Psoas muscle (tissue), 8 donors: ENCODE data around the gene SNX10. TPM values are rescaled to one million over a fixed set of nuclear protein-coding genes. Genes with fewer than 3 reads are reported as not detected.

Experiments
- ATAC-seq, 4 donors: fragments of 200-7000 bp; cut with Tn5 transposase; one replicate each; pipeline ENCODE4 v1.9.1; 2020; ENCODE audit warnings: moderate library complexity in 3 of 4, mild to moderate bottlenecking in 2 of 4
- DNase-seq, 2 donors: peaks; one replicate each; pipeline ENCODE4 v3.0.0-alpha.2; 2020
- H3K27ac ChIP-seq: fragments of 200-600 bp; one replicate; pipeline ENCODE4 v1.8.0; 2022
- H3K27me3 ChIP-seq, 3 donors: fragments of 200-600 bp in 1 of 3; one replicate each; pipeline versions ENCODE4 v1.6.1 to v1.8.0; 2013 to 2022; ENCODE audit warnings: low read length in 2 of 3, mild to moderate bottlenecking in 2 of 3, moderate library complexity in 1 of 3; ENCODE audit not compliant: insufficient read depth in 3 of 3
- H3K36me3 ChIP-seq, 2 donors: fragments of 200-600 bp in 1 of 2; one replicate each; pipeline versions ENCODE4 v1.6.1 to v1.8.0; 2013 to 2022; ENCODE audit warnings: low read depth in 1 of 2, mild to moderate bottlenecking in 1 of 2, moderate library complexity in 1 of 2; ENCODE audit not compliant: insufficient read depth in 1 of 2
- H3K4me1 ChIP-seq: fragments of 200-600 bp; one replicate; pipeline ENCODE4 v1.8.0; 2022
- H3K4me3 ChIP-seq: fragments of 200-600 bp; one replicate; pipeline ENCODE4 v1.8.0; 2022; ENCODE audit warnings: mild to moderate bottlenecking
- H3K9me3 ChIP-seq: fragments of 200-600 bp; one replicate; pipeline ENCODE4 v1.8.0; 2022
- CTCF ChIP-seq: fragments of 200-600 bp; IDR thresholded peaks from one replicate; pipeline ENCODE4 v1.8.0; 2022; ENCODE audit warnings: antibody characterized with exemption
- WGBS, 3 donors: extraction: QIAGEN DNeasy Blood & Tissue Kit; methylation state at CpG; one replicate each; pipeline versions ENCODE4 v1.1.6 to v1.1.7; 2013; 5-methylcytosine and 5-hydroxymethylcytosine counted together
- intact Hi-C, 2 donors: fragments of 100-400 bp; cut with DNase I; formaldehyde crosslinking; loops; one replicate each; pipeline versions ENCODE4 v1.11.0 to v1.14.2; 2022
- polyA plus RNA-seq, 3 donors: library from polyadenylated mRNA; stranded (reverse); fragments of 200-250 nt; gene quantifications; one replicate each; pipeline ENCODE4 v1.2.3, GENCODE V29; 2013
- total RNA-seq, 4 donors: library from RNA; stranded (reverse); fragmentation: NEBNext Ultra II Directional in 2 of 4; extraction: Animal tissue kit (Norgen Biotek cat#: 25700) in 2 of 4; gene quantifications; one replicate each; pipeline versions ENCODE4 v1.2.1 to v1.2.4, GENCODE V29; 2021 to 2023
- donor health status: healthy with polysubstance abuse.
- donor health status: DM: no; HTN: no; CAD: no; lungs with moderate emphysema.
- donor health status: Bipolar disorder and iron deficiency.
- donor health status: healthy.
- donor health status: DM: yes; HTN: yes; CAD: no.
- donor health status: DM: no; HTN: no; CAD: no.
- donor health status: DM: no; HTN: no; CAD: no.
- donor health status: DM: yes; HTN: yes; CAD: no.

Gene SNX10
- total and polyA plus RNA-seq, 7 donors: 0.25 to 1.4 (median 0.97) TPM

- Histone ChIP-seq H3K36me3 (no peaks in the 10 kb centered on the region), H3K9me3 (no peaks in the 10 kb centered on the region), H3K27ac (no peak overlapping the region), H3K4me3 (no peak overlapping the region), H3K4me1 (no peaks in the 10 kb centered on the region), H3K27me3 (peaks cover 0 to 2% (median 0%) of the 10 kb centered on the region in 3 donors)
- no peak for DNase-seq
- no peak for ATAC-seq
- WGBS, 3 donors: 39 to 51% (median 46%) methylated on average over 3 of the region's 3 CpGs
- TF ChIP-seq CTCF: no peak
- intact Hi-C loops: no loop called here
Observed at GRCh38 chr7:26419198-26419597, 127.5 kb downstream of the SNX10 start.

- H3K4me1 ChIP-seq: no peaks in the 10 kb centered on the region
- DNase-seq (no peak), ATAC-seq (no peak)
- H3K4me3 ChIP-seq: no peak overlapping the region
- intact Hi-C loops: no loop called here
- H3K27me3 ChIP-seq: peaks cover 0 to 2% (median 0%) of the 10 kb centered on the region in 3 donors
- no peaks in the 10 kb centered on the region for H3K36me3 ChIP-seq
- H3K9me3 ChIP-seq: no peaks in the 10 kb centered on the region
- H3K27ac ChIP-seq: no peak overlapping the region
- WGBS, 3 donors: 47 to 61% (median 61%) methylated on average over 5 of the region's 5 CpGs
- no peak for TF ChIP-seq CTCF
Observed at GRCh38 chr7:26420422-26421019, 128.9 kb downstream of the SNX10 start.

DNA sequence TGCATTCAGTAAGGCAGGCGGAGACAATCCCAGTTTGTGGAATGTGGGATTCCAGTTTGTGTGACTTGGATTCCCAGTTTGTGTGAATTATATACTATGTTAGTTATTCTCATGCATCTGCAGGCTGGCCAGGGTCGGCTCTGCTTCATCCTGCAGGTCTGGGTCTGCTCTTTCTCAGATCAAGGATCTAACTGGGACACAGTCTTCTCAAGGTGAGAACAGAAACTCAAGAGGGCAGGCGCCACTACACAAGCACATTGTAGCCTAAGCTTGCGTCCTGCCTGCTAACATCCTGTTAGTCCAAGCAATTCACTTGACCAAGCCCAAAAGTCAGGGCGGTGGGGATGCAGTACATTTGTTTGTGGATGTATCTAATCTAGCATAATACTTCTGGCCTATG is 131.1 kb downstream of the SNX10 start:
- WGBS, 3 donors: 91 to 95% (median 95%) methylated on average over 5 of the region's 5 CpGs
- H3K27me3 ChIP-seq: peaks cover 0 to 2% (median 0%) of the 10 kb centered on the region in 3 donors
- H3K9me3 ChIP-seq: no peaks in the 10 kb centered on the region
- H3K36me3 ChIP-seq: no peaks in the 10 kb centered on the region
- intact Hi-C loops: no loop called here
- H3K27ac ChIP-seq: no peak overlapping the region
- no peaks in the 10 kb centered on the region for H3K4me1 ChIP-seq
- H3K4me3 ChIP-seq: no peak overlapping the region
- TF ChIP-seq CTCF: no peak
- DNase-seq: no peak
- no peak for ATAC-seq

- no peak overlapping the region for H3K27ac ChIP-seq
- peaks cover 0 to 2% (median 0%) of the 10 kb centered on the region in 3 donors for H3K27me3 ChIP-seq
- intact Hi-C loops: no loop called here
- H3K36me3 ChIP-seq: no peaks in the 10 kb centered on the region
- DNase-seq (no peak), ATAC-seq (no peak)
- H3K4me1 ChIP-seq: no peaks in the 10 kb centered on the region
- no peak overlapping the region for H3K4me3 ChIP-seq
- 94 to 100% (median 94%) methylated on average over 1 of the region's 1 CpG for WGBS, 3 donors
- no peak for TF ChIP-seq CTCF
- H3K9me3 ChIP-seq: no peaks in the 10 kb centered on the region
Observed at GRCh38 chr7:26423436-26423835, 131.8 kb downstream of the SNX10 start.

Other genes with a start within 250 kb of the SNX10 start
- 1 to 10 TPM in 1 of 4 donors, under 1 TPM in 3; 0.44 to 1.1 (median 0.78) TPM for gene NFE2L3, start 139.7 kb upstream of the SNX10 start, total RNA-seq
- gene NFE2L3, start 139.7 kb upstream of the SNX10 start, polyA plus RNA-seq: 1 to 10 TPM in 1 of 3 donors, under 1 TPM in 2; 0.70 to 1.1 (median 0.72) TPM
- 100 to 1,000 TPM; 323 to 482 (median 452) TPM for gene HNRNPA2B1, start 91.1 kb upstream of the SNX10 start, total RNA-seq
- 100 to 1,000 TPM; 515 to 688 (median 663) TPM for gene HNRNPA2B1, start 91.1 kb upstream of the SNX10 start, polyA plus RNA-seq
- 10 to 100 TPM; 45.3 to 84.9 (median 66.7) TPM for gene CBX3, start 90.1 kb upstream of the SNX10 start, total RNA-seq
- 10 to 100 TPM; 71.6 to 97.0 (median 83.9) TPM for gene CBX3, start 90.1 kb upstream of the SNX10 start, polyA plus RNA-seq